ENCODE data around the gene STOX2.

The STOX2 gene

DNA sequence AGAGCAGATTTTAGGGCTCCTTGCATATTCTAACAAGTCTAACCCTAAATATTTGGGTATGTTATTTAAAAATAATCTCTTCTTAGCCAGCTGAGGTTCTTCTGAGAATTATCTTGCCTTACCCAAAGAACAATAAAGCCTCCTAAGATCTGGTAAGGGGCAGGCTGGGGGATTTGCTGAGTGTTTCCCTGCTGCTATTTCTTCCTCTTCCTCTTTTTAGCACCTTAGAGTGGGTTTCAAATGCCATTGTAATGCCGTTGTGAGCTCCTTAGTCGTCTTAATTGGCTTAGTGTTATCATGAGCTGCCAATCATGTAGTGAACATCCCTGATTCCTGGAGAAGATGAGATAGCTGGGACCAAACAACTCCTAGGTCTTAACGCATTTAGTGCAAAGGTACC, 15.4 kb downstream of the STOX2 start:
- Histone ChIP-seq H3K4me1 (ENCODE audit: insufficient read depth, low read length, severe bottlenecking) (no peaks in the 10 kb centered on the region), H2AFZ (ENCODE audit: low read length) (no peak overlapping the region), H4K20me1 (ENCODE audit: insufficient read depth, low read length) (no peaks in the 10 kb centered on the region)

GRCh38 chr4:183921335-183921734, 16.2 kb downstream of the STOX2 start:
- H4K20me1 ChIP-seq (ENCODE audit: insufficient read depth, low read length), result no peaks in the 10 kb centered on the region
- no peaks in the 10 kb centered on the region; the same call in 1 of the 2 replicates for H3F3A ChIP-seq (ENCODE audit: insufficient read depth, low read length)
- no peaks in the 10 kb centered on the region for H3K4me1 ChIP-seq (ENCODE audit: insufficient read depth, low read length, severe bottlenecking)
- no peak overlapping the region for H3K27ac ChIP-seq (ENCODE audit: low read depth, low read length, poor library complexity, severe bottlenecking)
- H3K9ac ChIP-seq (ENCODE audit: low read length), result no peak overlapping the region
- TF ChIP-seq CTCF (IDR thresholded peaks at IDR 0.05; ENCODE audit: low read length) (no peak), EZH2 (IDR thresholded peaks at IDR 0.05; ENCODE audit: borderline replicate concordance, low read length) (no peak)
- no peaks in the 10 kb centered on the region; the same call in 1 of the 2 replicates for H3K27me3 ChIP-seq (ENCODE audit: insufficient read depth, low read length)
- no peak overlapping the region for H3K4me2 ChIP-seq (ENCODE audit: low read length)
- H3K9me3 ChIP-seq (ENCODE audit: low read length), result no peaks in the 10 kb centered on the region
- H2AFZ ChIP-seq (ENCODE audit: low read length), result no peak overlapping the region
- no peaks in the 10 kb centered on the region; the same call in 1 of the 2 replicates for H3K9me2 ChIP-seq (ENCODE audit: low read depth, low read length)
- no peaks in the 10 kb centered on the region for H3K79me2 ChIP-seq (ENCODE audit: insufficient read depth, low read length)
- H3K36me3 ChIP-seq (ENCODE audit: insufficient read depth, low read length), result no peaks in the 10 kb centered on the region
- H3K4me3 ChIP-seq (ENCODE audit: low read depth, low read length, poor library complexity, severe bottlenecking), result no peak overlapping the region

More for the DNA sequence above, 15.4 kb downstream of the STOX2 start:
- TF ChIP-seq EZH2 (IDR thresholded peaks at IDR 0.05; ENCODE audit: borderline replicate concordance, low read length), result no peak
- TF ChIP-seq CTCF (IDR thresholded peaks at IDR 0.05; ENCODE audit: low read length), result no peak
- no peak overlapping the region for H3K4me2 ChIP-seq (ENCODE audit: low read length)
- H3K9me3 ChIP-seq (ENCODE audit: low read length), result no peaks in the 10 kb centered on the region
- no peak overlapping the region for H3K9ac ChIP-seq (ENCODE audit: low read length)
- no peak overlapping the region for H3K4me3 ChIP-seq (ENCODE audit: low read depth, low read length, poor library complexity, severe bottlenecking)
- no peaks in the 10 kb centered on the region for H3K9me2 ChIP-seq (ENCODE audit: low read depth, low read length)
- no peak overlapping the region for H3K27ac ChIP-seq (ENCODE audit: low read depth, low read length, poor library complexity, severe bottlenecking)
- no peaks in the 10 kb centered on the region; the same call in 1 of the 2 replicates for H3K27me3 ChIP-seq (ENCODE audit: insufficient read depth, low read length)
- H3K79me2 ChIP-seq (ENCODE audit: insufficient read depth, low read length), result no peaks in the 10 kb centered on the region
- no peaks in the 10 kb centered on the region for H3K36me3 ChIP-seq (ENCODE audit: insufficient read depth, low read length)
- H3F3A ChIP-seq (ENCODE audit: insufficient read depth, low read length), result no peaks in the 10 kb centered on the region

DNA sequence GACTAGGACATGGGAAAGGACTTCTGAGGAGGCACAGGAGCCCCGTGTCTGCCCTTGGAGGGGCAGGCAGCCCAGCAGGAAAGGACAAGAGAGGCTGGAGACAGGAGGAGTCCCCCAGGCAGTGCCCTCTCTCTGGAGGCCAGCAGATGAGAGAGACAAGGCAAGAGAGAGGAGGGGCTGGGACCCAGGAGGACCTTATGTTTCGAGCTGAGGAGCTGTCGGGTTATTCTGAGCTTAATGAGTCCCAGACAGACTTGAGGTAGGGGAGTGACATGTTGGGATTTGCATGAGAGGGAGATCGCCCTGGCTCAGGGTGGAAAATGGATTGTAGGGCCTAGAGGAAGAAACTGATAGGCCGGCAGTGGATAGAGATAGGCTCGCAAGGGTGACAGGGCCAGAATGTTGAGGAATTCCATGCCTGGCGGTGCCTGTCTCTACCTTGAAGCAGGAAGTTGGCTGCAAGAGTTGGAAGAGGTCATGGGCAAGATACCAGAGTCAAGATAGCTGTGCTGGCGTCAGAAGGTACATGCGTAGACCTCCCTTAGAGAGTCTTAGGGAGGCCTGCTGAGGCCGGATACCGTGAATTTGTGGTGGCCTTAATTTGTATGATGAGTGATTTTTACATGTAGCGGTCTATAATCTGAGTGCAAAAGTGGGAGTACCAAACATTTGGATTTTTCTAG, 19.4 kb downstream of the STOX2 start:
- Histone ChIP-seq H3K79me2 (ENCODE audit: insufficient read depth, low read length) (no peaks in the 10 kb centered on the region), H3K4me1 (ENCODE audit: insufficient read depth, low read length, severe bottlenecking) (no peaks in the 10 kb centered on the region), H3K27ac (ENCODE audit: low read depth, low read length, poor library complexity, severe bottlenecking) (no peak overlapping the region), H3K27me3 (ENCODE audit: insufficient read depth, low read length) (no peaks in the 10 kb centered on the region; the same call in 1 of the 2 replicates), H2AFZ (ENCODE audit: low read length) (no peak overlapping the region), H3K4me2 (ENCODE audit: low read length) (no peak overlapping the region), H3F3A (ENCODE audit: insufficient read depth, low read length) (no peaks in the 10 kb centered on the region; the same call in 1 of the 2 replicates), H4K20me1 (ENCODE audit: insufficient read depth, low read length) (no peaks in the 10 kb centered on the region), H3K4me3 (ENCODE audit: low read depth, low read length, poor library complexity, severe bottlenecking) (no peak overlapping the region), H3K36me3 (ENCODE audit: insufficient read depth, low read length) (no peaks in the 10 kb centered on the region), H3K9ac (ENCODE audit: low read length) (no peak overlapping the region), H3K9me2 (ENCODE audit: low read depth, low read length) (no peaks in the 10 kb centered on the region; the same call in 1 of the 2 replicates), H3K9me3 (ENCODE audit: low read length) (no peaks in the 10 kb centered on the region)
- TF ChIP-seq CTCF (IDR thresholded peaks at IDR 0.05; ENCODE audit: low read length), result no peak
- TF ChIP-seq EZH2 (IDR thresholded peaks at IDR 0.05; ENCODE audit: borderline replicate concordance, low read length), result no peak

All from OCI-LY1 (cell line).